ENCODE data around the gene NUDT21.
A peak's percentile ranks its signal among the peaks of the same experiment; 100 is the strongest.
"Not testable (repeated sequence)": the region's sequence is repeated elsewhere in the genome, so short reads cannot be mapped to it uniquely, and the experiment has no call there.

Gene NUDT21

DNA sequence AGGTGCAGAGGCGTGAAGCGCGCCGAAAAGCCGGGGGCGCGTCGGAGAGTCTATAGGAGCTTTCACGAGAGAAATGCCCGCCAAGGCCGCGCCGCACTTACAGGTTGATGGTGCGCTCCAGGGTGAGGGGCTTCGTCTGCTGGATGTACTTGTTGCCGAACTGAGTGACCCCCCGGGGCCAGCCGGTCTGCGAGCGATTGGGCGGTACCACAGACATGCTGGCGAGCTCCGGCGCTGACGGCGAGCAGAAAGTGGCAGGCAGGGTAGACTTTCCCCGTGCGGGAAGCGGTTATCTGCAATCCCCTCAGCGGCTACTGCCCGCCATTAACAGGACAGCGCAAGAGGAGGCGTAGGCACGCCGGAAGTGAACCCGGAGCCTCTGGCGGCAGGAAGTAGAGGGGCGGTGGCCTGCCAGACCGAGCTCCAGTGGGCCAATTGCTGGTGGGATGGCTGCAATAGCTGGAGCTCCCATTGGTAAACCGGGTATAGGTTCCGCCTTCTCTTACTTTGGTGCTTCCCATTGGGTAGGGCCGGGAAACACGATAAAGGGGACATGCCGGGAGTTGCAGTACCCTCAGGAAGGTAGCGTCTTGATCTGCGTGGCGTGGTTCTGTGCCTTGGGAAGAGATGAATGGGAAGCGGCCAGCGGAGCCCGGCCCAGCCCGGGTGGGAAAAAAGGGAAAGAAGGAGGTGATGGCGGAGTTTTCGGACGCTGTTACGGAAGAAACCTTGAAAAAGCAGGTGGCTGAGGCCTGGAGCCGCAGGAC lies at the start of gene NUDT21, which contains the start of gene OGFOD1:
NUDT21 (minus strand) TSS at position 347 of the 767 bp plus-strand sequence; CDS start at position 217, 130 bp downstream.
OGFOD1 (plus strand) TSS at position 569 of the 767 bp plus-strand sequence; CDS start at position 628, 59 bp downstream.
- peak; percentile 88 for DNase-seq

DNA sequence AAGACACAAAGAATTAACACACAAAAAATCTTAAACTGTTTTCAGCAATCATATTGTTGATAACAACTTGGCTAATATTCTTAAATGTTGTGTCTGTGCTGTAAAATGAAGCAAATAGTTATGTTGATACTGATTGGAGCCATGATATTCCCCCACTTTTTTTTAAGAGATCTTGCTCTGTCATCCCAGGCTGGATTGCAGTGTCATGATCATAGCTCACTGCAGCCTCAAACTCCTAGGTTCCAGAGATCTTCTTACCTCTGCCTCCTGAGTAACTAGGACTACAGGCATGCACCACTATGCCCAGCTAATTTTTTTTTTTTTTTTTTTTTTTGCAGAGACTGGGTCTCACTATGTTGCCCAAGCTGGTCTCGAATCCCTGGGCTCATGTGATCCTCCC lies 42.7 kb upstream of the NUDT21 start:
- no peak for DNase-seq

DNA sequence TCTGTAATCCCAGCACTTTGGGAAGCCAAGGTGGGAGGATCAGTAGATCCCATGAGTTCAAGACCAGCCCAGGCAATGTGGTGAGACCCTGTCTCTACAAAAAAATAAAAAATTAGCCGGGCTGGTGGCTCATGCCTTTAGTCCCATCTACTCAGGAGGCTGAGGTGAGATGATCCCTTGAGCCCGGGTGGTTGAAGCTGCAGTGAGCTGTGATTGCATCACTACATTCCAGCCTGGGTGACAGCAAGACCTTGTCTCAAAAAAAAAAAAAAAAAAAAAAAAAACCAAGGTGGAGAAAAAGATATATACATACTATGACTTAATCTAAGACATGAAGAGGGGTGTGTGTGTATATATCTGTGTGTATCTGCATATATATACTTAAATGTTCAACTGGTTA lies 42.0 kb upstream of the NUDT21 start:
- DNase-seq, result no peak

DNA sequence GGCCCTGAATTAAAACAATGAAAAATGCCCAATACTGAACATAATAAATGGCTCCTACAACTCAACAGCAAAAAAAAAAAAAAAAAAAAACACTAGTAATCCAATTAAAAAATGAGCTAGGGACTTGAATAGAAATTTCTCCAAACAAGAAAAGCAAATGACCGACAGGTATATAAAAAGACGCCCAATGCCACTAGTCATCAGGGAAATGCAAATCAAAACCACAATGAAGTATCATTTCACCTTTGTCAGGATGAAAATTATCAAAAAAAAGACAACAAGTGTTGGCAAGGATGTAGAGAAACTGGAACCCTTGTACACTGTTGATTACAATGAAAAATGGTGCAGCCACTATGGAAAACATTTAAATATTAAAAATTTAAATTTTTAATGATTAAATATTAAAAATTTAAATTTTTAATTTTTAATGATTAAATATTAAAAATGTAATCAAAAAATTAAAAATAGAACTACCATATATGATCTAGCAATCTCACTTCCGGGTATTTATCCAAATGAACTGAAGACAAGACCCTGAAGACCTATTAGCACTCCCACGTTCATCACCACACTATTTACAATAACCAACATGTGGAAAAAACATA lies 40.6 kb upstream of the NUDT21 start:
- no peak for DNase-seq

DNA sequence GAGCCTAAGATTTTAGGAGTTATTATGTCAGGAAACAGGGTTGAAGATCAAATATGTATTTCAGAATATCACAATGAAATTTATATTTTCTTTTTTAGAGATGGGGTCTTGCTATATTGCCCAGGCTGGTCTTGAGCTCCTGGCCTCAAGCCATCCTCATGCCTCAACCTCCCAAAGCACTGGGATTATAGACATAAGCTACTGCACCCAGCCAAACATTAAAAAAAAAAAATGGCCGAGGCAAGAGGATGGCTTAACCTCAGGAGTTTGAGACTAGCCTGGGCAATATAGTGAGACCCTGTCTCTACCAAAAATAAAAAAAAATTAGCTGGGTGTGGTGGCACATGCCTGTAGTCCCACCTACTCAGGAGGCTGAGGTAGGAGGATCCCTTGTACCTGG lies 37.7 kb upstream of the NUDT21 start:
- DNase-seq, result not testable (repeated sequence)

DNA sequence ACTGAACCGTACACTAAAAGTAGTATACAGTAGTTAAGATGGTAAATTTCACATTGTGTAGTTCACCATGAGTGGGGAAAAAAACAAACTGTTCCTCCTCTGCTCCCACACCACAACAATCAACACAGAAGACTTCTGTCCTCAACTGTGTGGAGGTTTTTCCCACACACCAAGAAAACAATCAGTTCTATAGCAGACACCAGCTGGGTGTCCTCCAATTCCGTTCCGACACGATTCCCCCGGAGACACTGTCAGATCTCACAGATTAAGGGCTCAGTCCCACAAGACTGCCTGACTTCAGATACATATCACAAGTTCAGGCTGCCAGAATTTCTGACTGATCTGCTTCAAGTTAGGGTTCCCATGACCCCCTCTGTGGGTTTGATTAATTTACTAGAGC lies 36.9 kb upstream of the NUDT21 start:
- DNase-seq, result no peak

DNA sequence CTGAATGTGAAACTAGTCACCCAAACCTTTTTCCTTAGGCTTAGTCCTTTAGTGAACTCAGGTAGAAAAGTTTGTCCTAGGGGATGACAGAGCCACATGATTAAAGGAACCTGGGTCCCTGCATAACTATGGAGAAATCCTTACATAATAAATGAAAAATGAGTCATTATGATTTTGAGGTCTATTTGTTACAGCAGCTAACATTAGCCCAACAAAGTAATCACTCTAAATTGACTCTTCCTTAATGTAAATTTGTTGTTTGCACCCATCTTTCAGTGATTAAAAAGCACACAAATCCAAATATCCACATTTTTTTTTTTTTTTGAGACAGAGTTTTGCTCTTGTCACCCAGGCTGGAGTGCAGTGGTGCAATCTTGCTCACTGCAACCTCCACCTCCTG lies 32.3 kb upstream of the NUDT21 start:
- no peak for DNase-seq

DNA sequence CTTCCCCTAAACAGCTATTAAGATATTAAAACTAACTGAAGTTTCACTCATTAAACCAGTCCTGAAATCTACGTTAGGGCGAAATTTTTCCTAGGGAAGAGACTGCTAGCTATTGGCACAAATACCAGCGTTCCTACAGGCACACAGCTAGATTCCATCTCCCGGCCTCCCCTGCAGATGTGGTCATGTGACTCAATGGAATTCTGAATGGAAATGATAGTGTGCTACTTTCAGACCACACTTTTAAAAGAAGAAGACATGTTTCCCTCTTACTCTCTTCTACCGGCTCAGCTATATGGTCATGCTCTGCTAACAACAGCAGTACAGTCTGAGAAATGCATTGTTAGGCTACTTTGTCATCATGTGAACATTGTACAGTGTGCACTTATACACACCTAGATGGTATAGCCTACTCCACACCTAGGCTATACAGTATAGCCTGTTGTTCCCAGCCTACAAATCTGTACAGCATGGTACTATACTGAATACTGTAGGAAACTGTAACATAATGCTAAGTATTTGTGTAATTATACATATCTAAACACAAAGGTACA lies 31.6 kb upstream of the NUDT21 start:
- DNase-seq, result no peak

DNA sequence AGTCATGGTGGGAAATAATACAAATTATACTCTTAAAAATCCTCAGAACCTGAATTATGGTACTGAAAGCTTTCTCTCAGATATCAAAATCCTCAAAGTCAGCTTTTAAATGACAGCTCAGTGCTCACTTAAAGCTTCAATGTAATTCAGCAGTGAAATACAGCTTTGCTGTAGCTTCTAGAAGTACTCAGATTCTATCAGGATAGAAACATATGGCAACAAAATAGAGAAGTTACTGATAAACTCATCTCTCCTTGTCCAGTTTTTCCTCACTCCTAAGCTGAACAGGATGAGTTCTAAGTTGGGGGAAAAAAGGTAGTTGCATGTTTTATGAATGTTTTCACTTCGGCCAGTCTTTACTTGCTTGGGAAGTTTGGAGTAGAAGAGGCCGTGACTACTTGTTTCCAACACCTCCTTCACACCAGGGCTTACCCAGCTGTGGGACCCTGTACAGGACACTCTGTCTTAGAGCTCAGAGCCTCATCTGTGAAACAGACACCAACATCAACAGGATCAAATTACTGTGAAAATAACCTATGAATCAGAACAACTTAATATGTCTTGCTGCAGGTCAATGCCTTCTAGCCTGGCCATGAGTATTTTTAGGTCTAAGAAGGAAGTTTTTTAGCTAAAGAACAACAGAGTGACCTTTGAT lies 30.5 kb upstream of the NUDT21 start:
- no peak for DNase-seq

DNA sequence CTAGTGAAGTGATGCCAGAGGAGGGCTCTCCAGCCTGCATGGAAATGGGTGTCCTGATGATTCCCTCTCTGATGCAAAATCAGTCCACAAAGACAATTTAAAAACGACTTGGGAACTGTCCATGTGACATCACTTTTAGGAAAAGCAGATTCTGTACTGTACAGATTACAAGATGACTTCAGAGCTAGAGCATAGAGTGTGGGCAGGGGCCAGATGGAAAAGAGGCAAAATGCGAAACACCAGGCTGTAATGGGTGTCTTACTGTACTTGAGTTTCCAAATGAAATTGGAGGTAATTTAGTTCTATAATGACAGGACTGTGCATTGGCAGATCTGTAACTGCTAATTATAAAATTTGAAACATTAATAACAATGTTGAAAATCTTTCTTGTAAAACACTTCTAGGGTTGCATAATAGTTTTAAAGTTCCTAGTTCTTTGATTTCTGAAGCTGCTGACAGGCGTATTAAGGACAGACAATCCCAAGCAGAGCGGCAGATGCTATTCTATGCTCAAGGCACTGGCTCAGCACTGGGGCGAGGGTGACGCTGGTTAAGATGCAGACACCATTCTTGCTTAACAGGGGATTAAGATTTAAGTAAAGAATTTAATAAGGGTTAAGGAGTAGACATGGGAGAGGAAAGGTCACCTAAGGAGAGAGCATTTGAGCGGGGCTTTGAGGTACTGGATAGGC lies 29.8 kb upstream of the NUDT21 start:
- no peak for DNase-seq

DNA sequence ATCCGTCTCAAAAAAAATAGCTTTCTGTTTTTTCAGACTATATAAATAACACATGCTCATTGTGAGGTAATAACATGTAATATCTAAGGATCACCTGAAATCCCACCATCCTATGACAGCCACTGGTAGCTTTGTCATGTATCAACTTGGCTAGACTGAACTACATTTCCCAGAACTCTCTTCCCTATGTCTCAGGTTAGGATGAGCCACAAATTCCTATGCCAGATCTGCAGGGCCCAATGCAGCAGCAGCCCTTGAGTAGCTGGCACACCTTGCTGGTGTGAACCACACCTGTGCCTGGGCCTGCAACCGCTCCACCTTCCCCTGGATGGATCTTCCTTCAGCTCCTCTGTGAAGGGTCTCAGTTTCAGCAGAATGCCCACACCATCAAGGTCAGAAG lies 28.3 kb upstream of the NUDT21 start:
- no peak for DNase-seq

DNA sequence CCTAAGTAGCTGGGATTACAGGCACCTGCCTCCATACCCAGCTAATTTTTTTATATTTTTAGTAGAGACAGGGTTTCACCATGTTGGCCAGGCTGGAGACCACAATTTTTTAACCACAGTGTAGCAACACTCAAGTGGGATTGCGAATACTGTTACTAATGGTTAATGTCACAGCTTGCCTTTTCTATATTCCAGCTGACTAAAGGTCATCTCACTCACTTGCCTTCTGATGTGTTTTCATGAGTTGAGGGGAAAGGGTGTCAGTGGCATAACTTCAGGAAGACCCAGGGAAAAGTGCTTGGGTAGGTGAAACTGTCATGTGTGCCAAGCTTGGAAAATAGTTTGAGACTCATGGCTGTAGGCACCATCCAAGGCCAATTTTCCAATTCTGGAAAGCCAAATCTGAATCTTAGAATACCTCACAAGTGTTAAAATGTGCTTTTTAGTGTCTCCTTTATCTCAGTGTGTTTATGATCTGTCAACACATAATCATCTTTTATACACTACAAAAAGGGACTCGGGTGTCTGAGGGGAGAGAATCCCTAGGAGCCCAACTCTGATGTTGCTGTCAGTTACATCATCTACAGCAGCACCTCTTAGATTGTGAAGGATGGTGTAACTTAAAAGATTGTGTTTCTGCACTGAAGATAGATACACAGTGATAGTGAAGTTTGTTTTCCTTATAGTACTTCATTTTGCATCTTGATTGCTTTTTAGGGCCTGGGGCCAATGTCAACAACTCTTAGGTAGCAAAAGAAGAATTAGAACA lies 27.3 kb upstream of the NUDT21 start:
- no peak for DNase-seq

DNA sequence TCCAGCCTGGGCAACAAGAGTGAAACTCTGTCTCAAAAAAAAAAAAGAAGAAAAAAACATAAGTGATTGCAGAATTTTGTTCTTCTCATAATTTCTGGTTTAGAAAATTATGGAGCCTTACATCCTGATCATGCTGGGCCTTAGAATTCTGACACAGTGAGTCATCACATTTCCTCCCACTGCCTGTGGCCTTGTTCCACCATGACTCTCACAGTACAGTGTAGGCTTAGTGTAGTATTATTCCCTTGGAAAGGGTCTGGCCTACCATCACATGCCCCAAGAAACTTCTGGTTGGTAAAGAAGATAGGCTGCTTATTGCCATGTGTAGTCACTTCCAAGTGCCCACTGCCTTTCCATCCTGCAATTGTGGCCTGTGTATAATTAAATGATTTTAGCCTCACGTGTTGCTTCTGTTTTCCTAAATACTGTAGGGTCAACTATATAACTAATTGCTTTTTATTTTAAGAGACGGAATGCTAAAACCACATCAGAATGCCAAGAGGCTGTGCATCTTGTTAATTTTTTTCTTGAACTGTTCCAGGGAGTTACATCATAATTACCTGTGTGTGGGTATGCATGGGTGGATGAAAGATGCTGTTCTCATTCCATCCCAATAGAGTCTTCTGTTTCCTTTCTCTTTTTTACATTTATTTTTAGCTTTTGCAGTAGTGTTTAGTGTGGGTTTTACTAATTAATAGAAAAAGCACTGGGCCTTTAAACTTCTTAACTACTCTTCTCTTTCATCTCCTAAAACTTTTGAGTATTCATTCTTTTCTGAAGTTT lies 26.2 kb upstream of the NUDT21 start:
- no peak for DNase-seq

DNA sequence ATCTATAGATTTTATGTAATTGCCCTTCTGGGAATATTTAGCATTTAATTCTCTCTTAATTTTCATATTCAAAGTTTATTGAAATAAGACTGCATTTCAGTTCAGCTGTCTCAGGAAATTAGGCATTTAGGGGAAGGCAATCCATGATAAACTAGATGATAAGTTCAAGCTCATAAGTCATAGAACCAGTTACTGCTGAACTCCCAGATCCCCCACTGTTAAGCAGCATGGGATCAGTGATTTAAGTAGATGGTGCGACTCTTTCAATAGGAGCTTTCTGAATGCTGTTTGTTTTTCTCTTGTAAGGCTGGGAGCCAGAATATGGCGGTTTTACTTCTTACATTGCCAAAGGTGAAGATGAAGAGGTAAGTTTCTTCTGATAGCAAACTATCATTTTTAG lies 24.1 kb upstream of the NUDT21 start:
- no peak for DNase-seq

DNA sequence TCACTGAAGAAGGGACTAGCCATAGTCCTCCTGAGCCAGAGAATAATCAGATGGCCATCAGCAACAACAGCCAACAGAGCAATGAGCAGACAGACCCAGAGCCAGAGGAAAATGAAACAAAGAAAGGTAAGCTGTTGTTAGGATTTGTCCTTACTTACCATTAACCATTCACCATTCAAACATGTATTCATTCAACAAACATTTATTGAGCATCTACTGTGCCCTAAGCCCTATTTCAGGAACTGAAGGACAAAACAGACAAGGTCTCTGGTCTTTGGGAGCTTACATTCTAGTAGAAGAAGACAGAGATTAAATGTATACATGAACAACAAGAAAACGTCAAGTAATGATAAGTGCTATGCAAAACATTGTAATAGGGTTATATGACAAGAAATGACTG lies 19.5 kb upstream of the NUDT21 start:
- DNase-seq, result no peak

DNA sequence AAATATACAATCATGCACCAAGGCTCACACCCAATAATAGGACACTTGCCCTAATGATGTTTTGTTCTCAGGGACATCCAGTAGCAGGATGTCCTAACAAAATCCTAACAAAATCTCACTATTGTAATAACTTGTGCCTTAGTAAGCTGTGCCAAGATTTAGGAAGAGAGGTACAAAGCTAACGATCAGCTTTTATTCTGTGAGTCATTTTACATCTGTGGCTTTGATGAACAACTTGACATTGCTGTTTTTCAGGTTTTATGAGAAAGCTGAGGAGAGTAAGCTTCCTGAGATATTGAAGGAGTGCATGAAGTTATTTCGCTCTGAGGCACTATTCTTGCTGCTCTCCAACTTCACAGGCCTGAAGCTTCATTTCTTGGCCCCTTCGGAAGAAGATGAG lies 19.1 kb upstream of the NUDT21 start:
- no peak for DNase-seq

DNA sequence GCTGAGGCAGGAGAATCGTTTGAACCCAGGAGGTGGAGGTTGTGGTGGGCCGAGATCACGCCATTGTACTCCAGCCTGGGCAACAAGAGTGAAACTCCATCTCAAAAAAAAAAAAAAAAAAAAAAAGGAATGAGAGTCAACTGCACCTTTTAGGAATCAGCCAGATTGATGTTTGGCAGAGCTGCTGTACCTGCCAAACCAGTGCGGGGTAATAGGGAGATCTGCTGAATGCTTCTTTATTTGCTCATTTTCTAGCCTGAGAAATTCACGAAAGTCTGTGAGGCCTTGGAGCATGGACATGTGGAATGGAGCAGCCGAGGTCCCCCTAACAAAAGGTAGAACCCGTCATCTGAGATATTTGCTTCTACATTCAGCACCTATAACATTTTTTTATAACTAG lies 18.6 kb upstream of the NUDT21 start:
- no peak for DNase-seq

DNA sequence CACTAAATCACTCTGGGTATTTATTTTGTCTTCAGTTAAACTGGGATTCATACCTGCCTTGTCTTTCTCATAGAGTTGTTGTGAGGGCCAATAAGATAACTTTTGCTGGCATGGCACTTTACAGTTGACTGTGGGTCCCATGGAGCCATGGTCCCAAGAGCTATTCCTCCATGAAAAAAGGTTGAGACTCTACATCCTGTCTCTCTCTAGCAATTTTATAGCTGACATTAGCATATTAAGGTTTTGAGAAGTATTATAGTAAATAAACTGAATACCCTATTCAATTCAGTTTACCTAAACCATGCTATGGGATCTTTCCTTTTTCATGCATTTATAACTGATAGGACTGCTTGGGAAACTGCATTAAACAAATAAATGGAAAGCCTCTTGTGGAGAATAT lies 17.7 kb upstream of the NUDT21 start:
- DNase-seq, result no peak

DNA sequence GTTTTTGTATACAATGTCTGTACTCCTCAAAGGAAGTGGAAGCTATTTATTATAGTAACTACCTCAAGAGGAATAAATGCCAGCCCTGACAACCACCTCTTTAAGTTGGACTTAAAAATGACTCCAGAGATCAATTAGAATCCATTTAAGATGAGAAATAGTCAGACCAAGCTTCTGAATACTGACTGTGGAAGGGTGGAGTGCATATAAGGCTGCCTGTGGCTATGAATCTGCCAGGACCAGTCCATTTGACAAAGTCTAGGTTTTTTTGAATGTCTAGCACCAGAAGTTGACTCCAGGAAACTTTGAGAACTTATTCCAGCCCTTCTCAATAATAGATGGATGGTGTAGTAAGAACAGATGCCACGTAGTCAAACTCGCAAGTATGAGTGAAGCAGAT lies 15.2 kb upstream of the NUDT21 start:
- no peak for DNase-seq

DNA sequence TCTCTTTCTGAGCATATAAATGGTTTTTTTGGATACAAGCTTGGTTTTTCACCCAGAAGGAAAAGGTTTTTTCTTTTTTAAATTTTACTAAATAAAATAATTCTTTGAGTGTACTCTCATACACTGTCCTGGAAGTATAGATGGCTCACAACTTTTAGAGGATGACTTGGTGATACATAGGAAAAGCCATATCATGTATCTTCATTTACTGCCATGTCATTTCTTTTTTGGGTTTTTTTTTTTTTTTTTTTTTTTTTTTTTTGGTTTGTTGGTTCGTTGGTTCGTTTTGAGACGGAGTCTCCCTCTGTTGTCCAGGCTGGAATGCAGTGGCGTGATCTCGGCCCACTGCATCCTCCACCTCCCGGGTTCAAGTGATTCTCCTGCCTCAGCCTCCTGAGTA lies 12.0 kb upstream of the NUDT21 start:
- no peak for DNase-seq

DNA sequence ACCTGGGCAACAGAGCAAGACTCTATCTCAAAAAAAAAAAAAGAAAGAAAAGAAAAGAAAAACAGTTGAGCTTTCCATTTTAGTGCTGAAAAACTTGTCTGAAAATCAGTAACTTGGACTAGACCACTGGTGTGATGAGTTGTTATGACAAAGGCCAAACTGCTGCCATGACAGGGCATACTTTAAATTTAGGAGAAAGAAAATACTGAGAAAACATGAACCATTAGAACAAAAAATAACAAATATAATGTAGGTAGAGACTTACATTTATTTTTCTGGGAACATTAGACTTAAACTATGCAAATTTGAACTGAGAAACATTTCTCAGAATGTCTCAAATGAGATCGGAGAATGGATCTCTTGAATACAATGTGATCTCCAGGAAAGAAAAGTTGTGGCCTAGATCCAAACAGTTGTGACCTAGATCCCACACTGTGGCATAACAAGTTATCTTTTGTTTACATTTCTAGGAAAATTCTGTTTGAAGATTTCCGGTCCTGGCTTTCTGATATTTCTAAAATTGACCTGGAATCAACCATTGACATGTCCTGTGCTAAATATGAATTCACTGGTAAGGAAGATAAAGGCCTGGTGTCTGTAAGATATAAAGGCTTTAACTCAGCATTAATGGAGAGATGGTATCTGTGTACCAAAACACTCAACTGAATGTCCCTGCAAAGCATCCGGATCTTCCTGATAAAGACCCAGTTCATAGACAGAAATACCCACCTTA lies 11.1 kb upstream of the NUDT21 start:
- DNase-seq, result no peak
